HT1080 (cell line): ENCODE results near the gene TP53TG5. TPM values are rescaled to one million over a fixed set of nuclear protein-coding genes. Genes with fewer than 3 reads are reported as not detected.

Source experiments
- DNase-seq: peaks from one replicate; pipeline ENCODE4 v3.0.0-alpha.2; 2015; ENCODE audit warnings: low read depth
- polyA plus RNA-seq, 2 experiments: library from polyadenylated mRNA; depleted of rRNA; stranded (reverse); fragments of >200 nt; gene quantifications; 2 replicates each; pipeline ENCODE4 v1.2.3, GENCODE V29; 2015
- total RNA-seq: library from RNA; depleted of rRNA; stranded (reverse); fragments of >200 nt; shearing (Covaris generic); gene quantifications from 2 replicates; pipeline ENCODE4 v1.2.3, GENCODE V29; 2014; rRNA removed

The TP53TG5 gene
- not detected in 2 replicates for total RNA-seq
- not detected in 2 replicates for polyA plus RNA-seq (2015; cell fraction: cytosol; rRNA removed)
- not detected in 2 replicates for polyA plus RNA-seq (2015; cell fraction: nucleus; rRNA removed)

DNA sequence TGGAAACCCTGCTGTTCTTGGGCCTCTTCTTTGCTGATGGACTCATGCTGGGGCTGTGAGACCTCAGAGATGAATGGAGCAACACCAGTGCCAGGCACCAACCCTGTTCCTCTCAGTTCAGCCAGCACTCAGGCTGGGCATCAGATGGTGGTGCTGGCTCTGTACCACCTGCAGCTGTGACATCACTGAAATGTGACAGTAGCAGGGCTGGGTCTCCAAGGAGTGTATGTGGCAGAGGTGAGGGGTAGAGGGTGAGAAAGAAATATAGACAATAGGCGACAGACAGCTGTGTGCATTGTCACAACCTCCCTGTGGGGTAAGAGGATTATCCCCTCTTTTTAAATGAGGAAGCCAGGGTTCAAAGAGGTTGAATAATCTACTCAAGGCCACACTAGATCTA is at the start of gene TP53TG5:
Gene TP53TG5, minus strand, starts transcription at position 135 of the 400 bp plus-strand sequence. Its CDS starts 89 bp downstream, at position 46.
- no peak for DNase-seq

DNA sequence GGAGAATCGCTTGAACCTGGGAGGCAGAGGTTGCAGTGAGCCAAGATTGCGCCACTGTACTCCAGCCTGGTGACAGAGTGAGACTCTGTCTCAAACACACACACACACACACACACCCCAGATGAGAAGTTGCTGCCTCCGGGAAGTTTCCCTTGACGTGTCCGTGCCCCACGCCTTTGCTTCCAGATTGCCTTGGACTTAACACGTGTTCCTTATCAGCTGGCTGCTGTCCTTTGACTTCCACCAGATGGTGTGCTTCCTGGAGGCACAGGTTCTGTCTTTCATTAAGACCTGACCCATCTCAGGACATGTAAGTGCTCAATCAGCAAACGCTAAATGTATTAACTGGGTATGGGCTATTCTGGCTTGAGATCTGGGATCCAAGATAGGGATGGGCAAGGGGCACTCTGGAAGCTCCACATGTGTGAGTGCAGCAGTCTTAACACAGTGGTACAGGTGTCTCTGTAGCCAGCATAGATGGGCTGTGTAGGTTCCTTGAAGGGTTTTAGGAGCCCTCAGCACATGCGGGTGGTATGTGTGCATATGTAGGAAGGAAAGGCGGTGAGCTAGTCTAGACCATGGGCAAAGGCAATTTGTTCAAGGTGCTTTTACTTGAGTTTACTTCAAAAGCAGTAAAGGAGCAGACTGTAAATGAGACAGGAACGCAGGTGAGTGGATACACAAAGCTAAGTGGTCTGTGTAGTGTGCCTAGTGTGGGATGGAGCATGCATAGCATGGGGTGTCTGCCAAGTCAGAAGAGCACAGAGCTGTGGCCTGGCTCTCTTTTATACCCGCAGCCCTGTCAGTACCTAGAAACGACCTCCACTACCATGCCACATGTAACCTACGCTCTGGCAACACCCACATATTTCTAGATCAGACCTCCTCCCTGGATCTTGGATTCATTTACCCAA is 49.4 kb upstream of the TP53TG5 start:
- DNase-seq: no peak

- no peak for DNase-seq
Observed at GRCh38 chr20:45426320-45427016, 48.3 kb upstream of the TP53TG5 start.

DNA sequence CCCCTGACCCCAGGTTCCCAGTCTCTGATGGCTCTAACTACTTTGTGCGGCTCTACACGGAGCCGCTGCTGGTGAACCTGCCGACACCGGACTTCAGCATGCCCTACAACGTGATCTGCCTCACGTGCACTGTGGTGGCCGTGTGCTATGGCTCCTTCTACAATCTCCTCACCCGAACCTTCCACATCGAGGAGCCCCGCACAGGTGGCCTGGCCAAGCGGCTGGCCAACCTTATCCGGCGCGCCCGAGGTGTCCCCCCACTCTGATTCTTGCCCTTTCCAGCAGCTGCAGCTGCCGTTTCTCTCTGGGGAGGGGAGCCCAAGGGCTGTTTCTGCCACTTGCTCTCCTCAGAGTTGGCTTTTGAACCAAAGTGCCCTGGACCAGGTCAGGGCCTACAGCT is 47.4 kb upstream of the TP53TG5 start:
- no peak for DNase-seq

DNA sequence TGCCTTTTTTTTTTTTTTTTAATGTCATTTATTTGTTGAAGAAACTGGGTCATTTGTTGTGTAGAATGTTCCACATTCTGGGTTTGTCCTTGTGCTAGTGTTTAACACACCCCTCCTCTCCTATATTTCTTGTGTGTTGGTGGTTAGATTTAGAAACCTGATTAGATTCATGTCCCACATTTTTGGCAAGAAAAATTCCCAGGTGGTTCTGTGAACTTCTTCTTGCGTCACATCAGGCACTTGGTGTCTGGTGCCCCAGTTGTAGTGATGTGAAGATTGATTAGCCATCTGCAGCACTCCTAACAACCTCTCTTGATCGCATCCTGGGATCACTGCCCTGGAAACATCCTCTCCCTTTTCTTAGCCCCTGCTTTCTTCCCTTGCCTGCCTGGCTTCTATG is 45.6 kb upstream of the TP53TG5 start:
- no peak for DNase-seq

DNA sequence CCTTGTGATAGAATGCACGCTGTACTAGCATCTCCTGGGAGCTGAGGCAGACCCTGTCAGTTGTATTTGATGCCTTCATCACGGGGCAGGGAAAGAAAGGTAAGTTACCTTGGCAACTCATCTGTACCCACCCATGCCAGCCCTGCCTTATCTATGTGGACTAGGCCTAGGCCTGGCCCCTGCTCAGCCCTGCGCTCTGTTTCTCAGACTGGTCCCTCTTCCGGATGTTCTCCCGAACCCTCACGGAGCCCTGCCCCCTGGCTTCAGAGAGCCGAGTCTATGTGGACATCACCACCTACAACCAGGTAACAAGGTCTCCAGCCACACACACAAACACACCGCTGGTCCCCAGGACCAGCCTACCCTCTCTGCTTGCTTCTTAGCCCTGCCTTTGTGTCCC is 42.0 kb upstream of the TP53TG5 start:
- no peak for DNase-seq

DNA sequence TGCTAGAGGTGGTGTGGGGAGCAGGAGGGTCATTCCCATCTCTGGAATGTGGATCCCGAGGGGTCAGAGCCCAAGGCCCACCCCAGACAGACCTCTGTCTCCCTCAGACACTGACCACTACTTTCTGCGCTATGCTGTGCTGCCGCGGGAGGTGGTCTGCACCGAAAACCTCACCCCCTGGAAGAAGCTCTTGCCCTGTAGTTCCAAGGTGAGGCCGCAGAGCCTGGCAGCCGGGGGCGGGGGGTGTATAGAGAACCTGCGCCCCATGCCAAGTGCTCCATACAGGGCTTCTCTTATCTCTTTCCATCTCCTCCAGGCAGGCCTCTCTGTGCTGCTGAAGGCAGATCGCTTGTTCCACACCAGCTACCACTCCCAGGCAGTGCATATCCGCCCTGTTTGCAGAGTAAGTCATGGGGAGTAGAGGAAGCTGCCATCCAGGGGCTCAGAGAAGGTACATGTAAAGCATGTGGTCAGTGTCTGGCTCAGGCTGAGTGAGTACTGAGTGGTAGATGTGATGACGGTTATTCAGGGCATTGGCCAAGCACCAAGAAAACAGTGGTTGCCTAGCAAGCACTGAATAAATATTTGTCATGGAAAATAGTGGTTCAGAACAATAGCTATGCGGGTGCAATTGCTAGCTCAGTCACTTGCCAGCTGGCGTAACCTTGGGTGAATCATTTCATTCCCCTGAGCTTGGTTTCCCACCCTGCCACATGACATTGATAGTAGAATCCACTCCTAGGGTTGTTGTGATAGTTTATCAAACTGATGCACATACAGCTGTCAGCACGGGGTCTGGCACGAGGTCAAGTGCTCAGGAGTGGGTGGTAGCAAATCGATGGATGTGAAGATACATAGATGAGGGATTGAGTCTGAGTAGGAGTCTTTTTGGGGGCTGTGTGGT is 41.3 kb upstream of the TP53TG5 start:
- DNase-seq: peak; percentile 99

DNA sequence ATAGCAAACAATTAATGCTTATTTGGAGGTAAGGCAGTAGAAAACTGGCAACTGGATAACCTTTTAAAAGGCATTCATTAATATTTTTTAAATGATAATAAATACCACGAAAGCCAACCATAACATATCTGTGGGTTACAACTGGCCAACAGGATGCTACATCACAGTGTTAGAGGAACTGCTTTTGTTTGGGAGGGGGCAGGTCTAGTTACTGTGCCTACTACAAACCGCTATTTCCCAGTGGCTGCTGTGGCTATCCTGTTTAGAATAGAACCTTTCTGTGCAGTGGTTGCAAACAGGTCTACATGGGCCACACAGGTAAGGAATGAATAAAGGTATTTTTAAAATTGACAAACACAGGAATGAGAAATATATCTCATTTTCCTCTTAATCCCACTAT is 38.8 kb upstream of the TP53TG5 start:
- DNase-seq: no peak

DNA sequence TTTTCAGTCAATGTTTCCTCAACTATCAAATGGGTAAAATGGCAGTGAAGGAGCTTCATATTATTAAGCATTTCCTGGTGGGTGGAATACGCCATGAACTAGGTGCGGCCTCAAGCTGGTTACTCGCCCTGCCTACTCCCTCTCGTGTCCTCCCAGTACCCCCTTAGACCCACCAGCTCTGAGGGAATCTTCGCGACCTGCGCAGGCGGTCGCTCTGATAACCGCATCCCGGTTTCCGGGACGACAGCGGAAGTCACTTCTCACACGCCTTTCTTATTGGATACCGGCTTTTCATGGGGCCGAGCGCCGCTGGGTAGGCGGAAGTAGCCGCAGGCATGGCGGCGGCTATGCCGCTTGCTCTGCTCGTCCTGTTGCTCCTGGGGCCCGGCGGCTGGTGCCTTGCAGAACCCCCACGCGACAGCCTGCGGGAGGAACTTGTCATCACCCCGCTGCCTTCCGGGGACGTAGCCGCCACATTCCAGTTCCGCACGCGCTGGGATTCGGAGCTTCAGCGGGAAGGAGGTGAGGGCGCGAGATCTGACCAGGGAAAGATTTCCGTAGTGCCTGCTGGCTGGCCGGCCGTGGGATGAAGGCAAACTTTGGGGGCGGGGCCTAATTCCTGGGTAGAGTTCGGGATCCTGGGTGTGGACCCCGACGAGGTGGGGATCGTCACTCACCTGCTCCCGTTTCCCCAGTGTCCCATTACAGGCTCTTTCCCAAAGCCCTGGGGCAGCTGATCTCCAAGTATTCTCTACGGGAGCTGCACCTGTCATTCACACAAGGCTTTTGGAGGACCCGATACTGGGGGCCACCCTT is 37.9 kb upstream of the TP53TG5 start, which contains the start of gene PIGT:
Gene PIGT, plus strand, starts transcription at position 320 of the 816 bp plus-strand sequence. Its CDS starts 16 bp downstream, at position 336.
- DNase-seq: peak; percentile 88

DNA sequence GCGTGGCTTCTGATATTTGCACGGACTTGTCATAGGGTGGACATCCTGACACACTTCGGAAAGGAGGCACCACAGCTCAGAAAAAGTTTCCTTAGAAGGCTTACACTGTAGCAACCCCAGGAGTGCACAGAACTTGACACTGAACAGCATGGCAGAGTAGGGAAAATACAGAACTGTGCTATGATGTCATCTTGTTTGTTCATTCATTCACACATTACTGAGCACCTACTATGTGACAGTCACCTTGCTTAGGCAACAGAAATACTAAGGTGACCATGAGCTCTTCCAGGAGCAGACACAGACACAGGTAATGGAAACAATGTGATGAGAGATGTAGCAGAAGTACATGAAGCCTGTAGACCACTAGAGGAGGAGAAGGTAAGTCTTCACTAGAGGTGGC is 35.4 kb upstream of the TP53TG5 start:
- no peak for DNase-seq

GRCh38 chr20:45412653-45413052 is 34.5 kb upstream of the TP53TG5 start:
- no peak for DNase-seq

GRCh38 chr20:45410887-45411286 is 32.8 kb upstream of the TP53TG5 start:
- DNase-seq: no peak

GRCh38 chr20:45409521-45410272 is 31.6 kb upstream of the TP53TG5 start:
- DNase-seq: no peak

GRCh38 chr20:45408646-45409213 is 30.6 kb upstream of the TP53TG5 start:
- DNase-seq: no peak

DNA sequence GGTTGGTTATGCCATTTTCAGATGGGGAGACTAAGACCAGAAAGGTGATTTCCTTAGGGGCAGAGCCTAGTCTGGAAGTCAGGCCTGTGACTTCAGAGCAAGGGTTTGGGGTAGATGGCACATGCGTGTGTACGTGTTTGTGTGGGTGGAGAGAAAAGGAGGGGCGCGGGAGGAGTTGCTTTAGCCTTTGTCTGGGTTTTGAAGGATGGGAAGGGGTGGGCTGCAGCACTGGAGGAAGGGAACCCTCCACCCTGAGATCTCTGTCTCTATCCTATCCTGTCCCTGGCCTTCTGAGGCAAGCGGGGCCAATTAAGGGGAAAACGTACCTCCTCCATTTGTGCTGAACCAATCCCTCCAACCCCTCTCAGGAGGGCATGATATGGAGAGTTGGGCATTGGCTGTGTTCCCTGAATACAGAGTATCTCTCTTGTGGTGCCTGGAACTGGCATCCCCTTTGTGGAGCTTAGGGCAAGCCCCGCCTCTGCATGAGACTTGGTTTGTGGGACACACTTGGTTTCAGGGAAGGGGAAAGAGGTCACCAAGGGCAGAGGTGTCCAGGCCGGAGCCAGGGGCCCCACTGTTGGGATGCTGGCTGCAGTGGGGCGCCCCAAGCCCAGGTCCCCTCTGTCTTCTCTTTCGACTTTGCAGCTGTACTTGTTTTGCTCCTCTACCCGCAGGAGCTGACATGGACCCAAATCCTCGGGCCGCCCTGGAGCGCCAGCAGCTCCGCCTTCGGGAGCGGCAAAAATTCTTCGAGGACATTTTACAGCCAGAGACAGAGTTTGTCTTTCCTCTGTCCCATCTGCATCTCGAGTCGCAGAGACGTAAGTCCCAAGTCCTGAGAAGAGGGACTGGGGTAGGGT is 29.9 kb upstream of the TP53TG5 start, which contains the start of gene DBNDD2:
Gene DBNDD2, plus strand, starts transcription at position 507 of the 863 bp plus-strand sequence. Its CDS starts 179 bp downstream, at position 686.
- no peak for DNase-seq

DNA sequence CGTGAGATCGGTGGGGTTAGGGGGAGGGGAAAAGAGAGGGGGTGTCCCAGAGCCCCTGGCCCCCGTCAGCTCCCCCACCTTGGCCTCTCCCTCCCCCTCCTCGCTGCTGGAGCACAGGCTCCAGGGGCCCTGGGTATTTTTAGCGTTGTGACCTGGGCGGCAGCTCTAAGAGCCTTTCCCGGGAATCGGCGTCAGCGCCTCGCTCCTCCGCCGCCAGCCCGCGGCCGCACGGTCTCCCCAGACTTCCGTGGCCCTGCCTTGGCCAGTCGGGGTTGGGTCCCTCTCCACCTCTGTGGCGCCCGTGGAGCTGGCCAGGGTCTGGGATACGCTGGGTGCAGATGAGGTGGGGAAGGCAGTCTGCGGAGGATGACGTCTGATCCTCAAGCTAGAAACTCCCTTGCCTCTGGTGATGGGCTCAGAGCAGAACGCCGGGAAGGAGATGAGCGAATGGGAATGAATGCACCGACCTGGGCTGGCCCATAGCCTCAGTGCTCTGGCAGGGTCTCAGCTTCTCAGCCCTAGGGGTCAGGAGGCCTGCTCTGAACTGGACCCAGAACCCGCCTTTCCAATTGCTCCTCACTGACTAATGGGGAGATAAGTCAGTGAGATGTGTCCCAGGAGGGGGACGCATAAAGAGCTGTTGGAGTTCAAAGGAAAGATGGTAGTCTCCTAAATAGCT is 29.1 kb upstream of the TP53TG5 start:
- no peak for DNase-seq
